Measurements from ENCODE around the gene ETS1.

ETS1 gene

GRCh38 chr11:128482512-128483191 lies 104.7 kb downstream of the ETS1 start:
- TF ChIP-seq SIN3A (IDR thresholded peaks at IDR 0.05; ENCODE audit: borderline replicate concordance, insufficient read depth, low read length): no peak
- no peak for TF ChIP-seq FOXP2 (optimal IDR thresholded peaks at IDR 0.05; ENCODE audit: borderline replicate concordance, extremely low read depth, extremely low read length, insufficient read depth)
- TF ChIP-seq TAF1 (IDR thresholded peaks at IDR 0.05; ENCODE audit: borderline replicate concordance, insufficient read depth, low read length): no peak
- no peak for TF ChIP-seq REST (IDR thresholded peaks at IDR 0.05; ENCODE audit: insufficient read depth in 1 of 2, low read depth in 2 of 2, low read length in 2 of 2)
- no peak for TF ChIP-seq POLR2AphosphoS5 (IDR thresholded peaks at IDR 0.05; ENCODE audit: low read depth, low read length)

- no peak for TF ChIP-seq SIN3A (IDR thresholded peaks at IDR 0.05; ENCODE audit: borderline replicate concordance, insufficient read depth, low read length)
- no peak for TF ChIP-seq POLR2AphosphoS5 (IDR thresholded peaks at IDR 0.05; ENCODE audit: low read depth, low read length)
- TF ChIP-seq FOXP2 (optimal IDR thresholded peaks at IDR 0.05; ENCODE audit: borderline replicate concordance, extremely low read depth, extremely low read length, insufficient read depth): no peak
- TF ChIP-seq REST (IDR thresholded peaks at IDR 0.05; ENCODE audit: insufficient read depth in 1 of 2, low read depth in 2 of 2, low read length in 2 of 2): no peak
- no peak for TF ChIP-seq TAF1 (IDR thresholded peaks at IDR 0.05; ENCODE audit: borderline replicate concordance, insufficient read depth, low read length)
Measured at GRCh38 chr11:128482092-128482491, 105.3 kb downstream of the ETS1 start.

GRCh38 chr11:128481135-128481534 lies 106.2 kb downstream of the ETS1 start:
- TF ChIP-seq FOXP2 (optimal IDR thresholded peaks at IDR 0.05; ENCODE audit: borderline replicate concordance, extremely low read depth, extremely low read length, insufficient read depth): no peak

- no peak for TF ChIP-seq SIN3A (IDR thresholded peaks at IDR 0.05; ENCODE audit: borderline replicate concordance, insufficient read depth, low read length)
- TF ChIP-seq POLR2AphosphoS5 (IDR thresholded peaks at IDR 0.05; ENCODE audit: low read depth, low read length): no peak
- TF ChIP-seq FOXP2 (optimal IDR thresholded peaks at IDR 0.05; ENCODE audit: borderline replicate concordance, extremely low read depth, extremely low read length, insufficient read depth): no peak
- no peak for TF ChIP-seq REST (IDR thresholded peaks at IDR 0.05; ENCODE audit: insufficient read depth in 1 of 2, low read depth in 2 of 2, low read length in 2 of 2)
- TF ChIP-seq TAF1 (IDR thresholded peaks at IDR 0.05; ENCODE audit: borderline replicate concordance, insufficient read depth, low read length): no peak
Measured at GRCh38 chr11:128480665-128481064, 106.7 kb downstream of the ETS1 start.

GRCh38 chr11:128480066-128480465 lies 107.3 kb downstream of the ETS1 start:
- TF ChIP-seq POLR2AphosphoS5 (IDR thresholded peaks at IDR 0.05; ENCODE audit: low read depth, low read length) (no peak; the same call in 1 of the 2 replicates), SIN3A (IDR thresholded peaks at IDR 0.05; ENCODE audit: borderline replicate concordance, insufficient read depth, low read length) (no peak), TAF1 (IDR thresholded peaks at IDR 0.05; ENCODE audit: borderline replicate concordance, insufficient read depth, low read length) (no peak), FOXP2 (optimal IDR thresholded peaks at IDR 0.05; ENCODE audit: borderline replicate concordance, extremely low read depth, extremely low read length, insufficient read depth) (no peak), REST (IDR thresholded peaks at IDR 0.05; ENCODE audit: insufficient read depth in 1 of 2, low read depth in 2 of 2, low read length in 2 of 2) (no peak)
